GM19328 (cell line): Measurements from ENCODE around the gene TRIM41.

Experiments used
- ATAC-seq: cut with Tn5 transposase; IDR thresholded peaks from one replicate; pipeline ENCODE4 v1.9.1; 2021; ENCODE audit warnings: mild to moderate bottlenecking, moderate library complexity; ENCODE audit not compliant: unreplicated experiment

Gene TRIM41

DNA sequence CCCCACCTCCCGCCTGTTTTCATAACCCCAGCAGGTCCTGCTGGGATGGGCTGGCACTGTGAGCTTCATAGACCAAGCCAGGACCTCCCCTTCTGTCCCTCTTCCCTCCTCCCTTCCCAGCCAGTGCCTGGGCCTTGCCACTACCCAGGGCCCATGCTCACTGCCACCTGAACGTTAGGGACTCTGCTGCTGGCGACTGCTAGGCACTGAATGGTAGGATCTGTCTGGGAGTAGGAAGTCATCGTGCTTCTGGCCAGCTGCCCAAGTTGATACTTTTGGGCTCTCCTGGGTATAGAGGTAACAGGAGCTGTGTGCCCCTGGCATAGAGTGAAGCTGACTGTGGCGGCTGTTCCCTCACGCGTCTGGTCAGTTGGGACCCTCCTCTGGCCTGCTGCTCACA is 8.4 kb downstream of the TRIM41 start:
- no peak for ATAC-seq

DNA sequence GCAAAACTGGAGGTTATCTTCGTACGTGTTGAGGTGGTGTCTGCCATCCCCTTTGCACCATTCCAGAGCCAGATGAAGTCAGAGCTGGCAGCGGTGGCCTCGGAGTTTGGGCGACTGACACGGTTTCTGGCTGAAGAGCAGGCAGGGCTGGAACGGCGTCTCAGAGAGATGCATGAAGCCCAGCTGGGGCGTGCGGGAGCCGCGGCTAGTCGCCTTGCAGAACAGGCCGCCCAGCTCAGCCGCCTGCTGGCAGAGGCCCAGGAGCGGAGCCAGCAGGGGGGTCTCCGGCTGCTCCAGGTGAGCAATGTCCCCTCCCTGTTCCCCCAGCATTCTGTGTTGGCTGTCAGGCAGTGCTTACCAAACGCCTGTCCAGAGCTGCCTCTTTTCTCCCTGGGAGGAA is 9.5 kb downstream of the TRIM41 start:
- no peak for ATAC-seq

DNA sequence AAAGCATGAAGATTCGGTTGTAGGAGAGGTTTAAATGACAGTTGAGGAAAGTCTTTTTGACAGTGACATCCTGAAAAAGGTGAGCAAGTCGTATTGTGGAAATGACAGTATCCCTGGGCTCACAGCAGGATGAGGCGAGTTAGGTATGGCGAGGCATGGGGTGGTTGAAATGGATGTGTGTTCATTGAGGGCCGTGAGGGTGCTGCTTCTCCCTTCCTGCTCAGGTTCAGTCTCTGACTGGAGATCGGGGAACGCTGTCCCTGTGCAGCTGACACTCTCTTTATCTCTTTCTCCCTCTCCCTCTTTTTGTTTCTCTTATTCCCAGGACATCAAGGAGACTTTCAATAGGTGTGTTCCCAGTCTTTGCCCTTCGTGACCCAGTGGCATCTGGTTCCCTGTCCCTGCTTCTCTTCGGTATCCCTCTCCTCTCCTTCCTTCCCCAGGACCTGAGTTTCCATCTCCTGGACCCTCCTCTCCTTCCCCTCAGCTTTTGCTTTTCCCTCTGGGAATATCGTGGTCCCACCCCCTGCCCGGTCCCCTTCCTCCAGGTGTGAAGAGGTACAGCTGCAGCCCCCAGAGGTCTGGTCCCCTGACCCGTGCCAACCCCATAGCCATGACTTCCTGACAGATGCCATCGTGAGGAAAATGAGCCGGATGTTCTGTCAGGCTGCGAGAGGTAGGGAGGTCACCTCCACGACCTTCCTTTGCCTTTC is 10.2 kb downstream of the TRIM41 start:
- no peak for ATAC-seq

DNA sequence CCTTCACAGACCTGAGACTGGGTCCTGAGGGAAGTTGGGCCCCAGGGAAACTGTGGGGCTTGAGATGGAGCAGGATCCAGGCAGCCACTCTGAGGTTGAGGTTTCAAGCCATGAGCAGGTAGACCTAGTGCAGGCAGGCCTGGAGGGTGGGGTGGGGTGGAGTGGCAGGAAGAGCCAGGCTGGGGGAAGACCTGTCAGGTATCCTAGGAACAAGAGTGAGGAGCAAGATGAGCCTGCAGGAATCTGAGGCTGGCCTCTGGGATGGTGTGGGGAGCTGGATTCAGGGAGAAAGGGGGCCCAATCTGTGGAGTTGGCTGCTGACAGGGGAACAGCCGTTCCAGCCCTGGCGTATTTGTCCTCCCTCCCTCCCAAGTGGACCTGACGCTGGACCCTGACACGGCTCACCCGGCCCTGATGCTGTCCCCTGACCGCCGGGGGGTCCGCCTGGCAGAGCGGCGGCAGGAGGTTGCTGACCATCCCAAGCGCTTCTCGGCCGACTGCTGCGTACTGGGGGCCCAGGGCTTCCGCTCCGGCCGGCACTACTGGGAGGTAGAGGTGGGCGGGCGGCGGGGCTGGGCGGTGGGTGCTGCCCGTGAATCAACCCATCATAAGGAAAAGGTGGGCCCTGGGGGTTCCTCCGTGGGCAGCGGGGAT is 10.8 kb downstream of the TRIM41 start:
- ATAC-seq, result no peak

DNA sequence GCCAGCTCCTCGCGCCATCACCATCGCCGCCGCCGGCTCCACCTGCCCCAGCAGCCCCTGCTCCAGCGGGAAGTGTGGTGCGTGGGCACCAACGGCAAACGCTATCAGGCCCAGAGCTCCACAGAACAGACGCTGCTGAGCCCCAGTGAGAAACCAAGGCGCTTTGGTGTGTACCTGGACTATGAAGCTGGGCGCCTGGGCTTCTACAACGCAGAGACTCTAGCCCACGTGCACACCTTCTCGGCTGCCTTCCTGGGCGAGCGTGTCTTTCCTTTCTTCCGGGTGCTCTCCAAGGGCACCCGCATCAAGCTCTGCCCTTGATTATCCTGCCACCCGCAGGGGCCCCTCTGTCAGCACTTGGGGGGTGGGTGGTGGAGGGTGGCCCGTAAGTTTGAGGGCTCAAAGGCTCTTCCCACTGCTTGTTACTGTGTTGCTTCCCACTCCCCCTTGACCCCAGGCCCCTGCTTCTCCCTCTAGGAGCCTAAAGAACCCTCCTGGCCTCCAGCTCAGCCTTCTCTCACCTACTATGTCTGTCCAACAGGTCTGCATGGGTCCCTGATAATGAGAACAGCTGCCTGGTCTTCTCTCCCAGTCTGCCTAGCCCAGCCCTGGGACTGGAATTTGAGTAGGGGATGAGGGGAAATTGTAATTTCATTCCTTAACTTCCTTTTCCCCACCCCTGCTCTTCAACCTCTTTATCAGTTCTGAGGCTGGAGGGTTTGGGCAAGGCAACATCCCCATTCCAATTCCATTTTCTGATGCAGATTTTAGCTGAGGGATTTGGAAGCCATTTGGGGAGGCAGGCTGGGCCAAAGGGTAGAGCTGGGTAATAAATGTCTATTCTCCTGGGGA is 11.6 kb downstream of the TRIM41 start:
- no peak for ATAC-seq

DNA sequence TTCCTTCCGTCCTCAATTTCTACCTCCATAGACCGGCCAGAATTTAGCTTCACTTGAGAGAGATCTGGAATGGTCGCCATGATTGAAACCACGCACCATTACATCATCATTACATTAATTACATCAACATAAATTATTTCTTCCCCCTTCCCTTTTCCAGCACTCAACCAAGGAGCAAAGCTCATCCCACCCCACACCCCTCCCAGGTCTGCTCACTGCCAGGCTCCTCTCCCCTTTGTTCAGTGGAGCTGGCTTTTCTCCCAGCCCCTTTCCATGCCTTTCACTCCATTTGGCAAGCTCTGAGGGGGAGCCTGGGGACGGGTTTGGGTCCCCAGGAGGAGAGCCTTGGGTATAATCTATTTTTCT is 12.2 kb downstream of the TRIM41 start:
- ATAC-seq, result no peak

DNA sequence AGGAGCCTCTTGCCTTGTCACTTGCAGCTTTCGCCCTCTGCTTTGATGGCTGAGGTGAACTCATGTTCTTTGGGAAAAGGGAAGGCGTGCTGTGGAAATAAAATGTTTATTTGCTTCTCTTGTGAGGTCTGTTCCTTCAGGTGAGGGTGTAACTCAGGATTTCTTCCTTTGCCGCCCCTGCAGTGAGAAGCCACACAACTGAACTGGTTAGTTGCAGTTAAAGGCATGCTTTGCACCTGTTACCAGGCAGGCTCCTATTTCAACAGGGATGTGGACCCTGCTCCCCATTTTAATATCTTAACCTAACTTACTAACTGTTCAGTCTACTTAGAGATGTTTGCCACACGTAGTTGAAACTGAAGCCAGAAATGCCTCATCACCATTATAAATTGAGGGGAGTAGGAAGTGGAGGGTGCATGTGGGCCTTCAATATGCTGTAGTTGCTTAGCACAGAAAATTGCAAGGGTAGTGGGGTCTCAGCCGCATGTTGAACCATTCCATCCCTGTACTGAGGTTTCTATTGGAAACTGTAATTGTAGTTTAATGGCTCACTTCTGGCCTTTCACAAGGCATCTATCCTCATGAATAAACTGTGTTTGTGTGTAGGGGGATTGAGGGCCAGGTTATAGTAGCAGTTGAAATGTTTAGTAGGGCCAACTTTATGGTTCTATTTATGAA is 12.7 kb downstream of the TRIM41 start:
- ATAC-seq, result no peak

DNA sequence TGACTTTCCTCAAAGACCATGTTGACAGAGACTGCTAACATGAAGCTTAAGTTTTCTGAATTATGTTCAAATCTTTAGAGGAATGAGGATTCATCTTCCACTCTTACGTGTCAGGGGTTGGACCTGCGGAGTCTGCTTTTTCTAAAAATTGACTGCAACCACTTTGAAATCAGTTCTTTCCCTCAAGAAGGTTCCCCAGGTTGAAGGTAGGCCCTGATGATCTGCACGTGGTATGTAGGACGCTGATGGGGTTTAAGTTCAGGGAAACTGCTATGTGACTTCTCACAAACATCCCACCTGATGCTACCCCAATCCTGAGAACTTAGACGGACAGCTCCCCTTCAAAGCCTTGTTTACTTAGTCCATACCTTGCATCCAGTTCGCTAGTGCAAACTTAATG is 13.4 kb downstream of the TRIM41 start:
- no peak for ATAC-seq

DNA sequence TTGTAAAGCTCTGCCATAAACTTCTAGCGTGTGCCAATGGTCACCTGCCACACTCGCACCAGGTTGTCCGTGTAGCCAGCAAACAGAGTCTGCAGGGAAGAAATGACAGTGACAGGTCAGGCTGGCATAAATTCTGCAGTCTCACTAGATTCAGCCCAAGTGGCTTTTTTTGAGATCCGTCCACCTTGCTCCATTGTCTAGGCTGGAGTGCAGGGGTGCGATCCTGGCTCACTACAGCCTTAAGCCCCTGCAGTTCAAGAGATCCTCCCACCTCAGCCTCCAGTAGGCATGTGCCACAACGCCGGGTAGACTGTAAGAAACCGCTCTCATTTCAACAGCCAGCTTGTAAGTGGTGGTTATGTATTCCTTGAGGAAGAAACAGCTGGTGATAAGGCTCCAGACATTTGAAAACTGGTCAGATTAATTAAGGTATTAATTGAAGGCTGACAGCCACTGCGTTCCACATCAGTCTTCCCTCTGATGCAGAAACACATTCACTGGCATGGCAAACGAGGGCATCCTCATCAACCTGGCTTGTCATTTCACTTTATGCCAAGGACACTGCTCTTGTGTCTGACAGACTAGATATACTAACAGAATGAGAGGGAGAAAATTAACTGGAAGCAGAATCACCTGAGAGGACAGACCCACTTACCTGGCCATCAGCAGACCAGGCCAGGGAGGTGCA is 14.0 kb downstream of the TRIM41 start:
- ATAC-seq, result no peak

DNA sequence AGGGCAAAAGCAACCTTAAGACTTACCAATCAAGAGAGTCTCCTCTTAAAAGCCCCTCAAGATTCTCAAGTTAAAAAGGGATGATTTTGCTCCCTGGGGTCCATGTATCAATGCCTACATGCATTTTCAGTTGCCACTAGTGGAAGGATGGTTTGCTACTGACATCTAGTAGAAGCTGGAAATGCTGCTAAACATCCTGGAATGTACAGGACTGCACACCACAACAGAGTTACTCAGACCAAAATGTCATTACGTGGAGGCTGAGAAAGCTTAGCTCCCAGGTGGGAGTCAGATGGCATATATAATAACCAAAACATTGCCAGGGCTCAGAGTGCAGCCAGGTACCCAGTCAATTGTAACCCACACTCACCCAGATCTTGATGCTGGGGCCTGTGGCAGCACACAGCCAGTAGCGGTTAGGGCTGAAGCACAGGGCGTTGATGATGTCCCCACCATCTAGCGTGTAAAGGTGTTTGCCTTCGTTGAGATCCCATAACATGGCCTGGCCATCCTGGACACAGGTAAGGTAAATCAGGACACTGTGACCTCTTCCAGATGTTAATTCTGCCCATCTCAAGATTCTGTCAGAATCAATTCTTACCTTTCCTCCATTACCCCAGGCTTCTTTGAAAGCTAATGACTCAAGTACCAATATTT is 14.8 kb downstream of the TRIM41 start:
- ATAC-seq, result no peak

DNA sequence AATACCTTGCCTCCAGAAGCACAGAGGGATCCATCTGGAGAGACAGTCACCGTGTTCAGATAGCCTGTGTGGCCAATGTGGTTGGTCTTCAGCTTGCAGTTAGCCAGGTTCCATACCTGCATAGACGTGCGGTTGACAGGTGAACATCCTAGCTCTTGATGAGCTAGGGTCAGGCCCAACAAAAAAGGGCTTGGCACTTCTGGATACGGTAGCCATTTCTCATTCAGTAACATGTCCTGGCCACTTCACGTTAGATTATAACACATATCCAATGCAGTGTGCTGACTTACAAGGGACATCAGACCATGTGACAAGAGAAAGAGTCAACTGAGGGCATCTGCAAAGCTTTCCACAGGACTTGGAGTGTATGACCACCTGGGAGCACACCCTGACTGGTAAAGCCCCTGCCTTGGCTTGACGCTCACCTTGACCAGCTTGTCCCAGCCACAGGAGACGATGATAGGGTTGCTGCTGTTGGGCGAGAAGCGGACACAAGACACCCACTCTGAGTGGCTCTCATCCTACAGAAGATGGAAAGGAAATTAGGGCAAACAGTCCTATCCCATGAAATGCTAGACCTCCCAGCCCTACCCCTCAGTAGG is 16.1 kb downstream of the TRIM41 start:
- ATAC-seq, result no peak

DNA sequence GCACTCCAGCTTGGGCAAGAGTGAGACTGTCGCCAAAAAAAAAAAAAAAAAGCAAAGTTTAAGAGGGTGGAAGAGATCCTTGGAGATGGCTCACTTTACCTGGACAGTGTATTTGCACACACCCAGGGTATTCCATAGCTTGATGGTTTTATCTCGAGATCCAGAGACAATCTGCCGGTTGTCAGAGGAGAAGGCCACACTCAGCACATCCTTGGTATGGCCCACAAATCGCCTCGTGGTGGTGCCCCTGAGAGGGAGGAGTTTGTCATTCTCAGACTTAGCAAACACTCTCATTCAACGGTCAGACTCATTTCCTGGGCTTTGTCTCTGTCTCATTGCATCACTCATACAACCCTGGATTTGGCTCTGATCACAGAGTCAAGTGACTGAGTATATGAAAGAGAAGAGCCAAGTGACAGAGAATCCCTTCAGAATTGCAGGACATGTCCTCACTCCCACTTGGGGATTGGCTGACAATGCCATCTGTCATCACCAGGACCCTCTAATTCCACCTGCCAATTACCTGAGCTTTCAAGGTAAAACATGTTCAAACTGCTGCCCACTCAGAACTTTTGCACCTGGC is 18.4 kb downstream of the TRIM41 start:
- ATAC-seq, result no peak

DNA sequence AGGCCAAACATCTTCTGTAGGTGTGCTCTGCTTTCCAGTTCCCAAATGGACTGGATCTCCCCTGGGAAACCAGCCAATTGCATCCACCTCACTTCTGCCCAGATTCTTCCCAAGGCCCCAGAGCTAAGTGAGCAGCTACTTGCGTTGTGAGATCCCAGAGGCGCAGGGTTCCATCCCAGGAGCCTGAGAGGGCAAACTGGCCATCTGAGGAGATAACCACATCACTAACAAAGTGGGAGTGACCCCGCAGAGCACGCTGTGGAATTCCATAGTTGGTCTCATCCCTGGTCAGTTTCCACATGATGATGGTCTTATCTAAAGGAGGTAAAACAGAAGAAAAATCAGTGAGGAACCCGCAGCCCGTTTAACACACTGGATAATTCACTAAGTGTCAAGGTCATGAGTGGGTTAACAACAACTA is 19.0 kb downstream of the TRIM41 start:
- no peak for ATAC-seq

DNA sequence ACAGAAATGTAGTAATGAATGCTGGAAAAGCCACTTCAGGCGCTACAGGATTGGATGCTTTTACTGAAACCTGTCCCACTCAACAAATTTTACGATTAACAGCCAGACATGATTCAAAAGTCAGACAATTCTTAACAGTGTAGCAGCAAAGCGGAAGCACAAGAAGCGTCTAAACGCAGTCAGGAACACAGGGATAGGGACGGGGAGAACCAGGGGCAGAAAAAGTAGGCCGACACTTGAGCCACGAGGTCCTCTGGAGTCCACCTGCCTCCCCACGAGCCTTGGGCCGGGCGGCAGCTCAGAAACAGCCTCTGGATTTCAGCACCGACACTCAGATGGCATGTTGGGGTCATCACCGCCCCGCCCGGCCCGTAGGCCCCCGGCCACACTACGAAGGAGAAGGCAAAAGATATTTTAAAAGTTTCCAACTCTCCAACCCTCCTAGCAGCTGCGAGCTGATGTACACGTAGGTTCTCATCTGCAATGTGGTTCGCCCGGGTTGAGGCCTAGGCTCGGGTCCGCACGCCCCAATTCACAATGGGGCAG is 20.0 kb downstream of the TRIM41 start:
- no peak for ATAC-seq

DNA sequence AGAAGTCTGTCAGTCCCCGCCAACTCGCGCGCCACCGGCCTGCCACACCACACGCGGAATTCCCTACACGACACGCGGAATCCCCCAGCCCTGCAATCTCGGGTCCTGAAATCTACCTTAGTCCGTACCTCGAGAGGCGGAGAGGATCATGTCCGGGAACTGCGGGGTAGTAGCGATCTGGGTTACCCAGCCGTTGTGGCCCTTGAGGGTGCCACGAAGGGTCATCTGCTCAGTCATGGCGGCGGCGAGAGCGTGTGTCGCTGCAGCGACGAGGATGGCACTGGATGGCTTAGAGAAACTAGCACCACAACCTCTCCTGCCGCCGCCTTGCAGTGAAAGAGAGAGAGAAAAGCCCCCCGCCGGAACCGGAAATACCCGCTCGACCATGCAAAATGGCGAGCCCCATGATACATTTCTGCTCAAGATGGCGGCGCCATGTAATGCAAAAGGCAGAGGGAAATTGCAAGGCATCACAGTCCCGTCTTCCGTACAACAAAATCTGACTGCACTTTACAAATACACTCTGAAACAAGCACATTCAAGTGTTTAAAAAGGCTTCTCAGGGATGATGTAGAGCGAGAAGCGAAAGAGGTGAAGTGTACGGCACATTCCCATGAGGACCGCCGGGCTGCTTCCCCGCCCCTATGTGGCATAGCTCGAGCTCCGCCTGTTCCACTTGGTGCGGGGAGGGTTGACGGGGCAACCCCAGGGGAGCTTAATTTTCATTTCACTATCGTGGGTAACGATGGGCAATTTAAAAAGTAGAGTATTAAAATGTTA is 20.7 kb downstream of the TRIM41 start, which contains the start of gene RACK1:
Gene RACK1 (minus strand): TSS at position 343 of the 780 bp plus-strand sequence. CDS start 106 bp downstream, at position 237.
- peak; percentile 47 for ATAC-seq

DNA sequence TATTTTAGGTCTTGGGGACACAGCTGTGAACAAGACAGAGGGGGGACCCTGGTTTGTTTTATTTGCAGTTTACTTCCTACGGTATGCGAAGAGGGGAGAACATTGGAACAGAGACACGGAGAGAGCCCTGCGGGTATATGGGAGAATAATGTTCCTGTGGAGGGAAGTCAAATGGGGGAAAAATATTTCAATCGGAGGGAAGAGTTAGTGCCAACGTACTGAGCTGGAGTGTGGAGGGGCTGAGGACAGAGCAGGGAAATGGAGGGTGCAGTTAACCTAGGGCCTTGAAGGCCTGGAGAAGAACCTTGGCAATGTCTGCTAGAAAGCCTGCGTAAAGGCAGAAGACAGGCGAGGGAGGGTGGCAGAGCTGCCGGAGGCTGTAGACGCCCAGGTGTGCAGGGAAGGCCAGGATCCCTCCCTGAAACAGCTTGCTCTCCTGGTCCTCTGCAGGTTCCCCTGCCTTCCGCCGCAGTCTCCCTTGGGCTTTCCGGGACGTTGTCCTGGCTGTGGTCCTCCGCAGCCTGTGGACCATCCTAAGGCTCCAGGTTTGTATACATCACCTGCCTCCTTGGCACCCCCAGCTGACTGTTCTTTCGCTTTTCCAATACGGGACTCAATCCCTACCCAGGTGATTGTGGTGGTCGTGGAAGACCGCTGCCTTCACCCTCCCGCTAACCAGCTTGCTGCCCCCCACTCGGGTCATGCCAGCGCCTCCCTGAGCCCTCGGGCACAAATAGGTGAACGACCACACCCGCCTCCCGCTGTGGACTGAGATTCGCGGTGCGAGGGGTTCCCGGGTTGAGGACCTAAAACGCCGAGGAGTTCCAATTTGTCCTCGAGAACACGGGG is 22.6 kb downstream of the TRIM41 start:
- ATAC-seq, result no peak

DNA sequence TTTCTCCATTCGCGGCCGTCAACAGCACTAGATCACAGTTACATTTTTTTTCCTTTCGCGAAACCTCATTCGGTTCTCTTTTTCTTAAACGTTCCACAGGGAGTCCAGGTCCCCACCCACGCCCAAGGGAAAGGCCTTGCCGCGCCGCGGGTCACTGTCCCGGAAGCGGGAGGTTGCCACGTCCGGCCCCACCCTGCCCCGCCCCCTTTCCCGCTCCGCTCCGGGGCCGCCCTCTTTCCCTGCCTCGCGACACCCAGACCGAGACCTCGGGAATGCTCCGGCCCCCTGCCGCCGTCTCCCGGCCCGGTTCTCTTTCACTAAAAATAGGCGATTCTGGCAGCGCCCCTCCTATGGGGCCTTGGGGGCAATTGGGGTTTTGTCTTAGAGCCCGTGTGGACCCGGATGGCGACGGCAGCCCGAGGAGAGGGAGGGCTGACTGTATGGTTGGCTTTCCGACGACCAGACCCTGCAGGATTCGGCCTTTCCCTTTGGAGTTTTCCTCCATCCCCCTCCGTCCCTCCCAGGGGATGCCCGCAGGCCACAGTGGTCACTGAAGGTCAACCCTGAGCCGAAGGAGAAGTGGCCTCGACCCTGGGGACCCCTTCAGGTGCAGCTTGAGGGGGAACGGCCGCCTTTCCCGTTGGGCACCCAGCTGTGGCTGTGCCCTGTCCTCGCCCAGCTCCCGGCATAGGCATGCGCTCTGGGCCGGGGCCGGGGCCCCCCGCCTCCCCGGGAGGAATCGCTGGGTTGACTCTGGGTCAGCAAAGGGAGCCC is 23.4 kb downstream of the TRIM41 start:
- ATAC-seq, result peak; percentile 40
